ENCODE measurements around the gene SYCP3. TPM values are rescaled to one million over a fixed set of nuclear protein-coding genes. Genes with fewer than 3 reads are reported as not detected.

The SYCP3 gene
- total and polyA plus RNA-seq, 2 of the 13 experiments (the other 11 are each of a cell fraction or from before 2014, with no cell fraction given) = not detected

DNA sequence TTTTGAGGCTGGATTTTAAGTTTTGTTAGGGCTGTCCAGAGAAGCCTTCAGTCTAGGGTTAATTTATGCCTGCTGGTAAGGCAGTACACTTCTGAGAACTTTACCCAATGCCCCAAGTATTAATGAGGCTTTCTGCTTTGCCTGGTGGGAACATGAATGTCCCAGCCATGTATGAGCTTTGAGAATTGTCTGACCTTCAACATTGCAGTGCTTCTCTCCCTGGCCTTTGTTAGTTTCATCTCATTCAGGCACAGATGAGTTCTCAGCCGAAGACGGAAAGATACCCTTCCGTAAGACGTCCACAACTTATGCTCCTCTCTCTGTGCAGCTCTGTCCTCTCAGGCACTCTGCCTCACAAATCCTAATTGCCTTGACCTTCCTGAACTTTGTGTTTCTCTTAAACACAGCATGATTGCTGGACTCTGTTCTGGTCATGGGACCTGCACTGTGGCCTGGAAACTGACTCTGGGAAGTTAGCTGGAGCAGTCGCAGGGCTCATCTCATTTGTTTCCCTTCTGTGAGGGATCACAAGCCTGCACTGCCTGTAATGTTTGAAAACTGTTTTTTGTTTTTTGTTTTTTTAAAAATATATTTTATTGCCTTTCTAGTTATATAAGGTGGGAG, 26.1 kb downstream of the SYCP3 start (continued):
- no peak for TF ChIP-seq ZIK1 (CRISPR knock-in tag; IDR thresholded peaks at IDR 0.05; ENCODE audit: borderline replicate concordance, low read depth)
- no peak for TF ChIP-seq ZNF772 (CRISPR knock-in tag; IDR thresholded peaks at IDR 0.05)
- TF ChIP-seq, protein P1, sequence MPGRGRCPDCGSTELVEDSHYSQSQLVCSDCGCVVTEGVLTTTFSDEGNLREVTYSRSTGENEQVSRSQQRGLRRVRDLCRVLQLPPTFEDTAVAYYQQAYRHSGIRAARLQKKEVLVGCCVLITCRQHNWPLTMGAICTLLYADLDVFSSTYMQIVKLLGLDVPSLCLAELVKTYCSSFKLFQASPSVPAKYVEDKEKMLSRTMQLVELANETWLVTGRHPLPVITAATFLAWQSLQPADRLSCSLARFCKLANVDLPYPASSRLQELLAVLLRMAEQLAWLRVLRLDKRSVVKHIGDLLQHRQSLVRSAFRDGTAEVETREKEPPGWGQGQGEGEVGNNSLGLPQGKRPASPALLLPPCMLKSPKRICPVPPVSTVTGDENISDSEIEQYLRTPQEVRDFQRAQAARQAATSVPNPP (CRISPR knock-in tag; IDR thresholded peaks at IDR 0.05) = no peak
- peak; percentile 97 for TF ChIP-seq PITX1 (CRISPR knock-in tag; IDR thresholded peaks at IDR 0.05)
- TF ChIP-seq RBFOX2 (IDR thresholded peaks at IDR 0.05; ENCODE audit: low read depth, low read length) = no peak
- no peak for TF ChIP-seq HNRNPLL (IDR thresholded peaks at IDR 0.05; ENCODE audit: low read depth, low read length, poor library complexity, severe bottlenecking)

DNA sequence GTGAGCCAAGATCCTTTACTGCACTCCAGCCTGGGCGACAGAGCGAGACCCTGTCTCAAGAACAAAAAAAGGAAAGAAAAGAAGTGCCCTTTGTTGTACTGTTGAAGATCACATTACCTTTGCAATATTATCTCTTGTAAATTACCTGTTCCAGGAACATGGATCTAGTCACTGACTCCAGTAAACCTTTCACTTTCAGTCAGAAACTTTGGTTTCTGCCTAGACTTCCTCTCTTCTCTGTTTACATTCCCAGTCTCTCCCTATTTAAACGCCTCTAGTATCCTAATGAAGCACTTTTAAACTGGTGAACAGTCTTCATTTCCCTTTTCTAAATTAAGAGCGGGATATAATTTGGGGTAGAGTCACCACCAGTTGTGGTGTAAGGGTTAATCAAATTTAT, 29.0 kb downstream of the SYCP3 start:
- no peak for DNase-seq (ENCODE audit: low spot score)
- Histone ChIP-seq H3K4me3 (replicated peaks in 1 of 3; ENCODE audit: insufficient read depth in 1 of 3, low read depth in 2 of 3, low read length in 3 of 3) (no peak overlapping the region), H3K36me3 (replicated peaks in 1 of 2; ENCODE audit: control insufficient read depth in 1 of 2, insufficient read depth in 2 of 2, low read length in 2 of 2) (peaks cover 3 to 6% of the 10 kb centered on the region in 2 experiments; a peak in 4 of 5 replicates), H3K27ac (ENCODE audit: extremely low read length, insufficient read depth, low read length) (peak overlapping the region; percentile 37), H3K27me3 (ENCODE audit: control insufficient read depth in 1 of 2, insufficient read depth in 2 of 2, low read length in 2 of 2) (no peaks in the 10 kb centered on the region; a peak in 1 of 5 replicates), H3K4me1 (ENCODE audit: insufficient read depth, low read length) (peaks cover 85% of the 10 kb centered on the region), H3K9ac (ENCODE audit: insufficient read depth, low read depth, low read length) (no peak overlapping the region), H3K79me2 (ENCODE audit: insufficient read depth, low read length) (peaks cover 95% of the 10 kb centered on the region), H3K4me2 (ENCODE audit: low read depth, low read length) (peak overlapping the region; percentile 41), H2AFZ (ENCODE audit: low read length) (no peak overlapping the region), H4K20me1 (ENCODE audit: insufficient read depth, low read length) (peaks cover 20% of the 10 kb centered on the region), H3K9me3 (ENCODE audit: low read length) (no peaks in the 10 kb centered on the region)
- no peak for ATAC-seq
- in situ Hi-C loops (cut with HindIII; ENCODE audit: extremely low pct_ligation_motif_present, low pct_unique_long_range_greater_than_20kb) = no loop called here
- FAIRE-seq = no peak
- intact Hi-C loops (cut with micrococcal nuclease; ENCODE audit: unreplicated experiment) = loop anchor here (5.0 kb wide), 2 partner anchors 38 to 93 kb away; no protein-coding TSS in a partner anchor
- WGBS (ENCODE audit: low lambda C conversion rate) = 74% methylated on average over 4 of the region's 4 CpGs
- BruUV-seq (replicated peaks) = no TSS peak
- ChIA-PET CTCF (ENCODE audit: low intra/inter-chr PET ratio, low total read pairs) (no interaction called here), POLR2A (interaction anchor here (1.1 kb wide), 1 partner anchor 12 kb away, joined by 5 read pairs; no protein-coding TSS in a partner anchor)
- no peak for TF ChIP-seq NPAS2 (CRISPR knock-in tag; IDR thresholded peaks at IDR 0.05; ENCODE audit: borderline replicate concordance)
- TF ChIP-seq REPIN1 (CRISPR knock-in tag; IDR thresholded peaks at IDR 0.05; ENCODE audit: borderline replicate concordance, low read depth) = no peak
- TF ChIP-seq ZNF737 (CRISPR knock-in tag; IDR thresholded peaks at IDR 0.05; ENCODE audit: borderline replicate concordance) = no peak
- no peak for TF ChIP-seq HOXD1 (CRISPR knock-in tag; IDR thresholded peaks at IDR 0.05)
- TF ChIP-seq ZNF292 (CRISPR knock-in tag; IDR thresholded peaks at IDR 0.05; ENCODE audit: borderline replicate concordance, low read depth) = 0 out of 2 replicates have a peak, but pooled peaks have one; percentile 25
- TF ChIP-seq NFATC3 (CRISPR knock-in tag; IDR thresholded peaks at IDR 0.05) = no peak
- TF ChIP-seq, protein P2, sequence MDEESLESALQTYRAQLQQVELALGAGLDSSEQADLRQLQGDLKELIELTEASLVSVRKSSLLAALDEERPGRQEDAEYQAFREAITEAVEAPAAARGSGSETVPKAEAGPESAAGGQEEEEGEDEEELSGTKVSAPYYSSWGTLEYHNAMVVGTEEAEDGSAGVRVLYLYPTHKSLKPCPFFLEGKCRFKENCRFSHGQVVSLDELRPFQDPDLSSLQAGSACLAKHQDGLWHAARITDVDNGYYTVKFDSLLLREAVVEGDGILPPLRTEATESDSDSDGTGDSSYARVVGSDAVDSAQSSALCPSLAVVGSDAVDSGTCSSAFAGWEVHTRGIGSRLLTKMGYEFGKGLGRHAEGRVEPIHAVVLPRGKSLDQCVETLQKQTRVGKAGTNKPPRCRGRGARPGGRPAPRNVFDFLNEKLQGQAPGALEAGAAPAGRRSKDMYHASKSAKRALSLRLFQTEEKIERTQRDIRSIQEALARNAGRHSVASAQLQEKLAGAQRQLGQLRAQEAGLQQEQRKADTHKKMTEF (CRISPR knock-in tag; IDR thresholded peaks at IDR 0.05) = no peak
- 0 out of 2 replicates have a peak, but pooled peaks have one; percentile 6 for TF ChIP-seq KAT7 (CRISPR knock-in tag; IDR thresholded peaks at IDR 0.05; ENCODE audit: borderline replicate concordance)
- TF ChIP-seq FOXA3 (CRISPR knock-in tag; IDR thresholded peaks at IDR 0.05) = peak; percentile 47
- no peak for TF ChIP-seq SOX13 (IDR thresholded peaks at IDR 0.05)
- TF ChIP-seq SOX13 (CRISPR knock-in tag; conservative IDR thresholded peaks at IDR 0.05 in 1 of 2, IDR thresholded peaks at IDR 0.05 in 1 of 2) = 0 out of 4 replicates have a peak, but pooled peaks of 1 of the 2 experiments have one; percentile 8
- no peak for TF ChIP-seq SMARCC2 (IDR thresholded peaks at IDR 0.05)
- no peak for TF ChIP-seq ZNF3 (CRISPR knock-in tag; IDR thresholded peaks at IDR 0.05)
- no peak for TF ChIP-seq FOXA1 (IDR thresholded peaks at IDR 0.05)
- TF ChIP-seq FOXA1 (CRISPR knock-in tag; IDR thresholded peaks at IDR 0.05) = peak; percentile 44; the same call in 1 of the 2 replicates
- TF ChIP-seq CCDC6 (CRISPR knock-in tag; IDR thresholded peaks at IDR 0.05) = no peak
